ENCODE measurements around the gene PGPEP1.
"Not testable (repeated sequence)": the region's sequence is repeated elsewhere in the genome, so short reads cannot be mapped to it uniquely, and the experiment has no call there.

Gene PGPEP1

DNA sequence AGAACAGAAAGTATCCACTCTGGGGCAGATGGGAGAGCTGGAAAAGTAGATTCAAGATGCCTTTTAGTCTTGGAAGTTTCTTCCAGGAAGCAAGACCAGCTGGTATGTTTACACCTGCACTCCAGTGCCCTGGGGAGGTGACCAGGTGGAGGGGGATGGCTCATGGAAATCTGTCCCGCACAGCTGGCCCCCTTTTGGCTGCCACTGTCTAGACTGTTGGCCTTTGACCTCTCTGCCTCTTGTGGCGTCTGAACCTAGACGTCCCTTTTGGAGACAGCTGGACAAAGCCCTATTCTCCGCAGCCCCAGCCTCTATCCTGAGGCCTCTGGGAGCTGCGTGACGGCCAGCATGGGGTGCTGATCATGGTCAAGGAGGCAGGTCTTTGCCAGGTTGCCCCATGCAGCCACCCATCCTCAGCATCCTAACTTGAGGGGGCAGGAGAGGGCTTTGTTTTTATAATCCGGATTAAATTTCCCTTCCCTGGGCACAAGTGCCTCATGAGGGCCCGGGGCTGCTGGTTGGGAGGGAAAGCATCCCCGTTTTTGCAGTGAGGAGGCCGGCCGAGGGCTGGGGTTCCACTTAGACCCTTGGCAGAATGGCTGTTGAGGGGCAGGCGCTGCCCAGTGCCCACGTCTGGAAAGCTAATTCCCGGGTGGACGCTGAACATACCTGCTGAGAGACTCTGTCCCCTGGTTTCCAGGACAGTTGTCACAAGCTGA, 28.3 kb downstream of the PGPEP1 start:
- DNase-seq = no peak

GRCh38 chr19:18373407-18373891, 33.1 kb downstream of the PGPEP1 start:
- no peak for DNase-seq

- peak; percentile 98 for DNase-seq
These were observed 33.7 kb downstream of the PGPEP1 start for GRCh38 chr19:18373892-18374629.

- DNase-seq = no peak
These were observed 36.6 kb downstream of the PGPEP1 start for GRCh38 chr19:18377026-18377425.

- peak; percentile 72 for DNase-seq
These were observed 39.7 kb downstream of the PGPEP1 start for GRCh38 chr19:18379803-18380747.

GRCh38 chr19:18380843-18381242, 40.4 kb downstream of the PGPEP1 start:
- no peak for DNase-seq

DNA sequence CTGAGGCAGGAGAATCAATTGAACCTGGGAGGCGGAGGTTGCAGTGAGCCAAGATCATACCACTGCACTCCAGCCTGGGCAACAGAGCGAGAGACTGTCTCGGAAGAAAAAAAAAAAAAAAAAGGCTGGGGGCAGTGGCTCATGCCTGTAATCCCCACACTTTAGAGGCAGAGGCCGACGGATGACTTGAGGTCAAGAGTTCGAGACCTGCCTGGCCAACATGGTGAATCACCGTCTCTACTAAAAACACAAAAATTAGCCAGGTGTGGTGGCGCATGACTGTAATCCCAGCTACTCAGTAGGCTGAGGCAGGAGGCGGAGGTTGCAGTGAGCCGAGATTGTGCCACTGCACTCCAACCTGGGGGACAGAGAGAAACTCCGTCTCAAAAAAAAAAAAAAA, 43.2 kb downstream of the PGPEP1 start:
- DNase-seq = not testable (repeated sequence)

GRCh38 chr19:18384775-18385174, 44.4 kb downstream of the PGPEP1 start:
- DNase-seq = no peak

GRCh38 chr19:18385359-18385674, 44.9 kb downstream of the PGPEP1 start:
- DNase-seq = no peak

- DNase-seq = peak; percentile 78
These were observed 45.5 kb downstream of the PGPEP1 start, which contains the start of gene GDF15 for GRCh38 chr19:18385675-18386542. GDF15 (plus strand) TSS chr19:18386158; CDS start chr19:18386190, 32 bp downstream.

DNA sequence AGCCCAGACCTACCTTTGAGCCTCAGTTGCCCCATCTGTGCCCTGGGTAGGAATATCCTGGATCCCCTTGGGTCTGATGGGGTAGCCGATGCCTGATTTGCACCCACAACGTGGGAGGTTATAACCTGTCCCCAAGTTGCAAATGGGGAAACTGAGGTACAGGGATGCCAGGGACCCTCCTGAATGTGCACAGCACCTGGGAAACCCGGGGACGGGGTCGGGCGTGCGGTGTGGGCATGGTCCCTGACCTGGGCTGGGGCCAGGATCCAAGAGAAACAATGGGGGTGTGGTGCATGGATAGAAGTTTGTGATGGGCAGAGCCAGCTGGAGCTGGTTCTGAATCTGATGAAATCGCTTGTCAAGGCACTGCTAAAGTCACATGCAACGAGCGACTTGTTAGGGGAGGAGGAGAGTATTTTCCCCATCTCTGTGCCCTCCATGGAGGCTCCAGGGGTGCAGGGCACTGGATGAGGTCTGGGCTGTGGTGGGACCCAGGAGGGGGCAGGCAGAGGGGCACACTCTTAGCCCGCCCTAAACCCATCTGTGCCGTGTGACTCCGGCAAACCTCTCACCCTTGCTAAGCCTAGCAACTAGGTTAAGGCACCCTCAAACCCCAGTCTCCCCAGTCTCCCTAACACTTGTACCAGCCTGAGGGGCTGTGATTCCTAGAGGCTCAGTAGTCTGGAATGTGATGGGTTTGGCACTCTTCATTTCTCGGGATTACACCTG, 46.3 kb downstream of the PGPEP1 start:
- peak; percentile 45 for DNase-seq

DNA sequence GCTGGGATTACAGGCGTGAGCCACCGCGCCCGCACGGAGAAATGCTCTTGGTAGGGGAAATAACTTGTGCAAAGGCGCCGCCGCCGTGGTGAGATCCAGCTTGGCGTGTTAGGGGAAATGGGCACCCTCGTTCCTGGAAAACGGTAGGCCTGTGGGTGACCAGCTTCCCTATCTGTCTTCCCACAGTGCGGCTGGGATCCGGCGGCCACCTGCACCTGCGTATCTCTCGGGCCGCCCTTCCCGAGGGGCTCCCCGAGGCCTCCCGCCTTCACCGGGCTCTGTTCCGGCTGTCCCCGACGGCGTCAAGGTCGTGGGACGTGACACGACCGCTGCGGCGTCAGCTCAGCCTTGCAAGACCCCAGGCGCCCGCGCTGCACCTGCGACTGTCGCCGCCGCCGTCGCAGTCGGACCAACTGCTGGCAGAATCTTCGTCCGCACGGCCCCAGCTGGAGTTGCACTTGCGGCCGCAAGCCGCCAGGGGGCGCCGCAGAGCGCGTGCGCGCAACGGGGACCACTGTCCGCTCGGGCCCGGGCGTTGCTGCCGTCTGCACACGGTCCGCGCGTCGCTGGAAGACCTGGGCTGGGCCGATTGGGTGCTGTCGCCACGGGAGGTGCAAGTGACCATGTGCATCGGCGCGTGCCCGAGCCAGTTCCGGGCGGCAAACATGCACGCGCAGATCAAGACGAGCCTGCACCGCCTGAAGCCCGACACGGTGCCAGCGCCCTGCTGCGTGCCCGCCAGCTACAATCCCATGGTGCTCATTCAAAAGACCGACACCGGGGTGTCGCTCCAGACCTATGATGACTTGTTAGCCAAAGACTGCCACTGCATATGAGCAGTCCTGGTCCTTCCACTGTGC, 47.9 kb downstream of the PGPEP1 start:
- peak; percentile 94 for DNase-seq

- DNase-seq = no peak
These were observed 48.7 kb downstream of the PGPEP1 start for GRCh38 chr19:18388960-18389725.

- DNase-seq = no peak
These were observed 49.3 kb downstream of the PGPEP1 start for GRCh38 chr19:18389726-18390064.

DNA sequence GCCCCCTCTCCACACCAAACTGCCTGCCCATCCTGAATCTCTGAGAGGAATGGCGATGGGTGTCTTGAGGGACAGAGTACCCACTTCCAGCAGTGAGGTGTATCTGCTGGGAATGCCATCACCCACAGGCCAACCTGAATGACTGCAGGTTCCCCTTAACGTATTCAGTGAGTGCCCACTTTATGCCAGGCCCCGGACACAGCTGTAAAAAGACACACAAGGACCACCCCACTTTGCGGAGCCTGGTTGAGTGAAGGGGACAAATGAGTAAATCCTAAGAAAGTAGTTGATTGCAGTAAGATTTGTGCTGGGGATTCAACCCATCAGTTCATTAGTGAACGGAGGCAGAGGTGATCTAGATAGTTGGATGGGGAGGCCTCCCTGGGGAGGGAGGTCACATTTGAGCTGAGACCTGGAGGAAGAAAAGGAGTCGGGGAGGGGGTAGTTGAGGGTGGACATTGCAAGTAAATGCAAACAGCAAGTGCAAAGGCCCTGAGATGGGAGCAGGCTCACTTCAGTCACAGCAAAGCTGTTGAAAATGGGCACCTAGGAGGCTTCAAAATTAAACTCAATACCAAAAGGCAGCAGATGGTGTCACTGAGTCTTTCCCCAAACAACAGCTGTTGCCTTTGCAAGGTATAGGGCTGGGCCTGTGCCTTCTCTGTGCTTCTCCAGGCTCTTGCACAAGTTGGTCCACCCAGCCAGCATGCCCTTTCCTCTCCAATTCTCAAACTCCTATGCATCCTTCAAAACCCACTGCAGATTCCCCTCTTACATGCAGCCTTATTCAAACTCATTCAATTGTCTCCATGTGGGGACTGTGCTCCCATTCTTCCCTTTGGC, 49.9 kb downstream of the PGPEP1 start:
- DNase-seq = no peak

GRCh38 chr19:18391509-18392075, 51.2 kb downstream of the PGPEP1 start:
- DNase-seq = no peak

DNA sequence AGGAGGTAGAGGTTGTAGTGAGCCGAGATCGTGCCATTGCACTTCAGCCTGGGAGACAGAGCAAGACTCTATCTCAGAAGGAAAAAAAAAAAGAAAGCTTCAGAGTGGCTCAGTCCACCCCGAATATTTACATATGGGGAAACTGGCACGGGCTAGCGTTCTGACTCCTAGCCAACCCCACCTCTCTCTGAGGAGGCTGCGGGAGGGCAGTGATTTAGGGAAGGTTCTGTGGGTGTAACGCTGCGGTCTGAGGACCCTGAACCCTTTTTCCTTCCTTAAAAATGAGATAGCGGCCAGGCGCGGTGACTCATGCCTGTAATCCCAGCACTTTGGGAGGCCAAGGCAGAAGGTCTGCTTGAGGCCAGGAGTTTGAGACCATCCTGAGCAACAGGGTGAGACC, 52.0 kb downstream of the PGPEP1 start:
- DNase-seq = peak; percentile 78

- no peak for DNase-seq
These were observed 52.5 kb downstream of the PGPEP1 start for GRCh38 chr19:18392926-18393325.
